Measurements from ENCODE around the gene C2.

Gene C2
- long read RNA-seq, partial matches to known transcripts, result 0 of 11 reads
- long read RNA-seq, other reads (novel, unspliced or antisense), result 11 of 11 reads

GRCh38 chr6:31927242-31927862 is at the start of gene C2:
Gene C2 (plus strand): TSS chr6:31927717. CDS start chr6:31927753, 36 bp downstream.
- no peak for TF ChIP-seq POLR2AphosphoS5 (IDR thresholded peaks at IDR 0.05; ENCODE audit: low read depth)
- TF ChIP-seq SPI1 (IDR thresholded peaks at IDR 0.05; ENCODE audit: borderline replicate concordance, low read depth), result no peak
- TF ChIP-seq GABPA (IDR thresholded peaks at IDR 0.05; ENCODE audit: low read depth), result no peak
- TF ChIP-seq CTCF (IDR thresholded peaks at IDR 0.05; ENCODE audit: insufficient read depth, low read length), result no peak
- no peak for TF ChIP-seq REST (IDR thresholded peaks at IDR 0.05; ENCODE audit: insufficient replicate concordance, low read depth)
- Histone ChIP-seq H3K27me3 (ENCODE audit: insufficient read depth, poor library complexity, severe bottlenecking) (no peaks in the 10 kb centered on the region), H3K4me3 (replicated peaks; ENCODE audit: insufficient read depth, low read length) (no peak within 1 kb of the TSS), H3K27ac (replicated peaks) (no peak within 1 kb of the TSS)
- no peak for DNase-seq (ENCODE audit: low read depth in 1 of 2, low spot score in 1 of 2)

- TF ChIP-seq CTCF (IDR thresholded peaks at IDR 0.05; ENCODE audit: insufficient read depth, low read length) (no peak), SPI1 (IDR thresholded peaks at IDR 0.05; ENCODE audit: borderline replicate concordance, low read depth) (no peak), REST (IDR thresholded peaks at IDR 0.05; ENCODE audit: insufficient replicate concordance, low read depth) (no peak), POLR2AphosphoS5 (IDR thresholded peaks at IDR 0.05; ENCODE audit: low read depth) (no peak), GABPA (IDR thresholded peaks at IDR 0.05; ENCODE audit: low read depth) (no peak)
- Histone ChIP-seq H3K27me3 (ENCODE audit: insufficient read depth, poor library complexity, severe bottlenecking) (no peaks in the 10 kb centered on the region), H3K27ac (replicated peaks) (no peak overlapping the region), H3K4me3 (replicated peaks; ENCODE audit: insufficient read depth, low read length) (no peak overlapping the region)
- no peak for DNase-seq (ENCODE audit: low read depth in 1 of 2, low spot score in 1 of 2)
Measured at GRCh38 chr6:31878222-31878621, 49.3 kb upstream of the C2 start.

GRCh38 chr6:31878726-31879125 is 48.8 kb upstream of the C2 start, which contains the start of gene SLC44A4:
Gene SLC44A4 (minus strand): TSS chr6:31878997. CDS start chr6:31878980, 17 bp downstream.
- Histone ChIP-seq H3K4me3 (replicated peaks; ENCODE audit: insufficient read depth, low read length) (no peak within 1 kb of the TSS), H3K27me3 (ENCODE audit: insufficient read depth, poor library complexity, severe bottlenecking) (no peaks in the 10 kb centered on the region), H3K27ac (replicated peaks) (no peak within 1 kb of the TSS)
- no peak for DNase-seq (ENCODE audit: low read depth in 1 of 2, low spot score in 1 of 2)
- no peak for TF ChIP-seq POLR2AphosphoS5 (IDR thresholded peaks at IDR 0.05; ENCODE audit: low read depth)
- TF ChIP-seq REST (IDR thresholded peaks at IDR 0.05; ENCODE audit: insufficient replicate concordance, low read depth), result no peak
- TF ChIP-seq GABPA (IDR thresholded peaks at IDR 0.05; ENCODE audit: low read depth), result no peak
- TF ChIP-seq CTCF (IDR thresholded peaks at IDR 0.05; ENCODE audit: insufficient read depth, low read length), result no peak
- no peak for TF ChIP-seq SPI1 (IDR thresholded peaks at IDR 0.05; ENCODE audit: borderline replicate concordance, low read depth)
